IPS-11a (cell line): ENCODE data around the gene IMPDH1.

Source experiments
- H3K4me3 ChIP-seq: one replicate; pipeline ENCODE4 v1.5.1; 2013; ENCODE audit warnings: low read depth, low read length, control low read depth

IMPDH1 gene

GRCh38 chr7:128363261-128363721 is 46.5 kb downstream of the IMPDH1 start:
- no peak overlapping the region for H3K4me3 ChIP-seq

- no peak overlapping the region for H3K4me3 ChIP-seq
These were observed 47.1 kb downstream of the IMPDH1 start for GRCh38 chr7:128362670-128363069.

- peak within 1 kb of the TSS; percentile 53 for H3K4me3 ChIP-seq
These were observed 48.1 kb downstream of the IMPDH1 start, which contains the start of gene PRRT4 for GRCh38 chr7:128361411-128362379. PRRT4 (minus strand) TSS chr7:128361690.

- no peak overlapping the region for H3K4me3 ChIP-seq
These were observed 49.5 kb downstream of the IMPDH1 start for GRCh38 chr7:128360359-128360678.

GRCh38 chr7:128359939-128360338 is 49.8 kb downstream of the IMPDH1 start:
- no peak overlapping the region for H3K4me3 ChIP-seq

GRCh38 chr7:128359336-128359735 is 50.4 kb downstream of the IMPDH1 start:
- H3K4me3 ChIP-seq: no peak overlapping the region

- no peak overlapping the region for H3K4me3 ChIP-seq
These were observed 51.5 kb downstream of the IMPDH1 start for GRCh38 chr7:128358233-128358632.

- no peak overlapping the region for H3K4me3 ChIP-seq
These were observed 52.6 kb downstream of the IMPDH1 start for GRCh38 chr7:128357217-128357613.

- no peak overlapping the region for H3K4me3 ChIP-seq
These were observed 53.1 kb downstream of the IMPDH1 start for GRCh38 chr7:128356546-128357216.

- H3K4me3 ChIP-seq: no peak overlapping the region
These were observed 56.2 kb downstream of the IMPDH1 start for GRCh38 chr7:128353610-128354009.

GRCh38 chr7:128353189-128353588 is 56.6 kb downstream of the IMPDH1 start:
- no peak overlapping the region for H3K4me3 ChIP-seq

- no peak overlapping the region for H3K4me3 ChIP-seq
These were observed 57.1 kb downstream of the IMPDH1 start for GRCh38 chr7:128352636-128353035.

GRCh38 chr7:128352153-128352537 is 57.6 kb downstream of the IMPDH1 start:
- H3K4me3 ChIP-seq: no peak overlapping the region

- H3K4me3 ChIP-seq: no peak overlapping the region
These were observed 58.3 kb downstream of the IMPDH1 start for GRCh38 chr7:128351296-128352152.

- H3K4me3 ChIP-seq: no peak overlapping the region
These were observed 59.0 kb downstream of the IMPDH1 start for GRCh38 chr7:128350708-128351295.

GRCh38 chr7:128349466-128349825 is 60.3 kb downstream of the IMPDH1 start:
- H3K4me3 ChIP-seq: no peak overlapping the region

- no peak overlapping the region for H3K4me3 ChIP-seq
These were observed 62.1 kb downstream of the IMPDH1 start for GRCh38 chr7:128347647-128348097.

GRCh38 chr7:128344431-128344774 is 65.4 kb downstream of the IMPDH1 start:
- no peak overlapping the region for H3K4me3 ChIP-seq

- H3K4me3 ChIP-seq: peak within 1 kb of the TSS; percentile 86
These were observed 66.0 kb downstream of the IMPDH1 start, which contains the start of gene RBM28 for GRCh38 chr7:128343554-128344430. RBM28 (minus strand) TSS chr7:128343908; CDS start chr7:128343793, 115 bp downstream.
